ENCODE measurements around the gene IRF8. TPM values are rescaled to one million over a fixed set of nuclear protein-coding genes. Genes with fewer than 3 reads are reported as not detected.

IRF8 gene
- total RNA-seq, 3 donors from 2014 or later (not counting 1 experiment from before 2014, with no cell fraction given): 101 to 167 (median 122) TPM

GRCh38 chr16:85915125-85915845 is 16.3 kb downstream of the IRF8 start:
- Mint-ChIP-seq H3K4me1 (peaks cover 66 to 83% of the 10 kb centered on the region in 2 donors), H3K9me3 (no peaks in the 10 kb centered on the region), H3K36me3 (peaks cover 8% of the 10 kb centered on the region), H3K27me3 (ENCODE audit: low read depth in 2 of 2) (no peaks in the 10 kb centered on the region), H3K4me3 (peak overlapping the region; percentile 80), H3K27ac (peak overlapping the region; percentile 86)
- Histone ChIP-seq H3K27ac (ENCODE audit: low read length) (peak overlapping the region; percentile 32), H3K36me3 (ENCODE audit: control insufficient read depth, insufficient read depth, low read length) (peaks cover 73% of the 10 kb centered on the region), H3K4me3 (ENCODE audit: low read length) (no peak overlapping the region), H3K4me1 (ENCODE audit: control insufficient read depth, insufficient read depth, low read length) (peaks cover 81% of the 10 kb centered on the region), H3K27me3 (ENCODE audit: control insufficient read depth, insufficient read depth, low read length) (no peaks in the 10 kb centered on the region), H3K9me3 (ENCODE audit: control insufficient read depth, insufficient read depth, low read length) (no peaks in the 10 kb centered on the region)
- ATAC-seq: no peak
- TF ChIP-seq, protein P1, sequence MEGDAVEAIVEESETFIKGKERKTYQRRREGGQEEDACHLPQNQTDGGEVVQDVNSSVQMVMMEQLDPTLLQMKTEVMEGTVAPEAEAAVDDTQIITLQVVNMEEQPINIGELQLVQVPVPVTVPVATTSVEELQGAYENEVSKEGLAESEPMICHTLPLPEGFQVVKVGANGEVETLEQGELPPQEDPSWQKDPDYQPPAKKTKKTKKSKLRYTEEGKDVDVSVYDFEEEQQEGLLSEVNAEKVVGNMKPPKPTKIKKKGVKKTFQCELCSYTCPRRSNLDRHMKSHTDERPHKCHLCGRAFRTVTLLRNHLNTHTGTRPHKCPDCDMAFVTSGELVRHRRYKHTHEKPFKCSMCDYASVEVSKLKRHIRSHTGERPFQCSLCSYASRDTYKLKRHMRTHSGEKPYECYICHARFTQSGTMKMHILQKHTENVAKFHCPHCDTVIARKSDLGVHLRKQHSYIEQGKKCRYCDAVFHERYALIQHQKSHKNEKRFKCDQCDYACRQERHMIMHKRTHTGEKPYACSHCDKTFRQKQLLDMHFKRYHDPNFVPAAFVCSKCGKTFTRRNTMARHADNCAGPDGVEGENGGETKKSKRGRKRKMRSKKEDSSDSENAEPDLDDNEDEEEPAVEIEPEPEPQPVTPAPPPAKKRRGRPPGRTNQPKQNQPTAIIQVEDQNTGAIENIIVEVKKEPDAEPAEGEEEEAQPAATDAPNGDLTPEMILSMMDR (IDR thresholded peaks at IDR 0.05): no peak
- intact Hi-C loops (cut with micrococcal nuclease): no loop called here
- DNase-seq: no peak
- 77% methylated on average over 20 of the region's 20 CpGs for WGBS (ENCODE audit: insufficient coverage)

DNA sequence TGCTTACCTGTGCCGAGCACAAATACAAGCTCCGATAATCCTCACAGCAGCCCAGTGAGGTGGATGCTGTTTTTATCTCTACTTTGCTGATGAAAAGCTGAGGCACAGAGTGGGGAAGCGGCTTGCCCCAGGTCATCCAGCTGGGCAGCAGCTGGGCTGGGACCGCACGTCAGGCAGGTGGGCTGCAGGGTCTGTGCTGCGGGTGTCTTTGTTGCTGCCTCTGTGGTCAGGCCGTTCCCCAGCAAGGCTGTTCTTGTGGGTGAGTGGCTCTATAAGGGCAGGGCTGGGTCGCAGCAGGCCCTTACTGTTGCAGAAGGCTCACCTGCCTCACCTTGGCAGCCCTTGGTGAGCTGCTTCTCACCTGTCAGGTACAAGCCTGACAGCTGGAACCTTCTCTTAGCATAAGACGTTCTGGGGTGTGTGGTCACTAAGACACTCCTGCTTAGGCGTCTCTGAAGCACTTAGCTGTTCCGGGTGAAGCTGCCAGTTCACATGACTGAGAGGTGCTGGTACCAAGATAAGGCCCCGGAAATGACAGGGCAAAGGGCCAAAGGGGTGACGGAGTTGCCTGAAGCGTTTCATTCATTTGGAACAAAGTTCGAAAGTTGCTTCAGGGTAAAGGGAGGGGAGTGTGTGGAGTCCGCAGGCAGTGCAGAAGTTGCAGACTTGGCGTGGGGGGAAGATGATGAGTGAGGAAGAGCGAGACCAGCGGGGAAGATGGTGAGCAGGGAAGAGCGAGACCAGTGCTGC is 17.4 kb downstream of the IRF8 start:
- H3K36me3 ChIP-seq (ENCODE audit: control insufficient read depth, insufficient read depth, low read length): peaks cover 73% of the 10 kb centered on the region
- H3K4me3 ChIP-seq (ENCODE audit: low read length): no peak overlapping the region
- H3K27ac Mint-ChIP-seq: peak overlapping the region; percentile 80 to 89
- H3K9me3 ChIP-seq (ENCODE audit: control insufficient read depth, insufficient read depth, low read length): no peaks in the 10 kb centered on the region
- peak overlapping the region; percentile 45 for H3K27ac ChIP-seq (ENCODE audit: low read length)
- H3K36me3 Mint-ChIP-seq: peaks cover 17% of the 10 kb centered on the region
- H3K9me3 Mint-ChIP-seq: no peaks in the 10 kb centered on the region
- intact Hi-C loops (cut with micrococcal nuclease): loop anchor here (1.0 to 2.0 kb wide), 2 partner anchors 13 to 18 kb away; no protein-coding TSS in a partner anchor
- peaks cover 66 to 78% of the 10 kb centered on the region in 2 donors for H3K4me1 Mint-ChIP-seq
- WGBS (ENCODE audit: insufficient coverage): 51% methylated on average over 20 of the region's 20 CpGs
- DNase-seq (peak; percentile 34 to 48), ATAC-seq (peak; percentile 76 to 84 (median 82))
- TF ChIP-seq, protein P1 (IDR thresholded peaks at IDR 0.05): no peak
- H3K27me3 Mint-ChIP-seq (ENCODE audit: low read depth in 2 of 2): no peaks in the 10 kb centered on the region
- H3K4me1 ChIP-seq (ENCODE audit: control insufficient read depth, insufficient read depth, low read length): peaks cover 74% of the 10 kb centered on the region
- peak overlapping the region; percentile 83 for H3K4me3 Mint-ChIP-seq
- H3K27me3 ChIP-seq (ENCODE audit: control insufficient read depth, insufficient read depth, low read length): no peaks in the 10 kb centered on the region

- intact Hi-C loops (cut with micrococcal nuclease): loop anchor here (2.0 kb wide), 1 partner anchor 18 kb away; no protein-coding TSS in a partner anchor
- H3K36me3 ChIP-seq (ENCODE audit: control insufficient read depth, insufficient read depth, low read length): peaks cover 71% of the 10 kb centered on the region
- H3K4me3 Mint-ChIP-seq: peak overlapping the region; percentile 31
Measured at GRCh38 chr16:85917012-85917411, 18.1 kb downstream of the IRF8 start.

More at GRCh38 chr16:85917012-85917411, 18.1 kb downstream of the IRF8 start:
- Histone ChIP-seq H3K9me3 (ENCODE audit: control insufficient read depth, insufficient read depth, low read length) (no peaks in the 10 kb centered on the region), H3K27me3 (ENCODE audit: control insufficient read depth, insufficient read depth, low read length) (no peaks in the 10 kb centered on the region), H3K27ac (ENCODE audit: low read length) (no peak overlapping the region), H3K4me1 (ENCODE audit: control insufficient read depth, insufficient read depth, low read length) (peaks cover 67% of the 10 kb centered on the region), H3K4me3 (ENCODE audit: low read length) (no peak overlapping the region)
- Mint-ChIP-seq H3K4me1 (peaks cover 63 to 71% of the 10 kb centered on the region in 2 donors), H3K9me3 (no peaks in the 10 kb centered on the region), H3K36me3 (peaks cover 15% of the 10 kb centered on the region), H3K27me3 (ENCODE audit: low read depth in 2 of 2) (no peaks in the 10 kb centered on the region), H3K27ac (peak overlapping the region; percentile 80 to 89)
- no peak for ATAC-seq
- DNase-seq: no peak
- WGBS (ENCODE audit: insufficient coverage): 92% methylated on average over 6 of the region's 6 CpGs
- TF ChIP-seq, protein P1 (IDR thresholded peaks at IDR 0.05): no peak

All from natural killer cell (primary cell).